HG03060 (cell line): ENCODE data around the gene CIBAR2.

Experiments used
- ATAC-seq: cut with Tn5 transposase; IDR thresholded peaks from one replicate; pipeline ENCODE4 v1.9.1; 2021; ENCODE audit warnings: low read depth, moderate number of reproducible peaks; ENCODE audit not compliant: unreplicated experiment

CIBAR2 gene

GRCh38 chr16:85112364-85112763, at the start of gene CIBAR2:
Gene CIBAR2 (minus strand): TSS chr16:85112472. CDS start chr16:85112352, 120 bp downstream.
- ATAC-seq = no peak

GRCh38 chr16:85159179-85159980, 47.1 kb upstream of the CIBAR2 start:
- ATAC-seq = no peak

GRCh38 chr16:85158743-85159178, 46.5 kb upstream of the CIBAR2 start:
- no peak for ATAC-seq

GRCh38 chr16:85157813-85158742, 45.8 kb upstream of the CIBAR2 start:
- ATAC-seq = no peak

- no peak for ATAC-seq
These were observed 45.1 kb upstream of the CIBAR2 start for GRCh38 chr16:85157372-85157771.

GRCh38 chr16:85156869-85157268, 44.6 kb upstream of the CIBAR2 start:
- ATAC-seq = no peak

GRCh38 chr16:85156440-85156839, 44.2 kb upstream of the CIBAR2 start:
- ATAC-seq = no peak

GRCh38 chr16:85153656-85154091, 41.4 kb upstream of the CIBAR2 start:
- no peak for ATAC-seq

- ATAC-seq = no peak
These were observed 40.8 kb upstream of the CIBAR2 start for GRCh38 chr16:85153046-85153445.

GRCh38 chr16:85152414-85153030, 40.2 kb upstream of the CIBAR2 start:
- no peak for ATAC-seq

- no peak for ATAC-seq
These were observed 39.5 kb upstream of the CIBAR2 start for GRCh38 chr16:85151603-85152413.

- no peak for ATAC-seq
These were observed 38.9 kb upstream of the CIBAR2 start for GRCh38 chr16:85151079-85151602.

- ATAC-seq = no peak
These were observed 38.2 kb upstream of the CIBAR2 start for GRCh38 chr16:85150331-85150940.

GRCh38 chr16:85149776-85150175, 37.5 kb upstream of the CIBAR2 start:
- ATAC-seq = no peak

- ATAC-seq = no peak
These were observed 36.7 kb upstream of the CIBAR2 start for GRCh38 chr16:85148931-85149330.

- ATAC-seq = no peak
These were observed 34.8 kb upstream of the CIBAR2 start for GRCh38 chr16:85146922-85147651.

GRCh38 chr16:85146532-85146797, 34.2 kb upstream of the CIBAR2 start:
- ATAC-seq = no peak

GRCh38 chr16:85145734-85146531, 33.7 kb upstream of the CIBAR2 start:
- ATAC-seq = no peak
